ENCODE measurements around the gene ROCK2. TPM values are rescaled to one million over a fixed set of nuclear protein-coding genes. Genes with fewer than 3 reads are reported as not detected.

The ROCK2 gene
- total and polyA plus RNA-seq, 4 donors: 5.3 to 31.0 (median 12.2) TPM

- no peak overlapping the region for H3K27ac ChIP-seq (ENCODE audit: low read depth in 1 of 2, low read length in 2 of 2)
- no peaks in the 10 kb centered on the region for H3K9me3 ChIP-seq (ENCODE audit: control insufficient read depth in 4 of 4, low read length in 3 of 4)
- H3K27me3 ChIP-seq (ENCODE audit: control insufficient read depth in 4 of 4, insufficient read depth in 4 of 4, low read length in 3 of 4): no peaks in the 10 kb centered on the region
- no peak overlapping the region for H3K9ac ChIP-seq (ENCODE audit: low read depth in 1 of 2, low read length in 2 of 2)
- H3K4me1 ChIP-seq (ENCODE audit: control insufficient read depth in 4 of 4, insufficient read depth in 4 of 4, low read length in 3 of 4): peaks cover 0 to 1% (median 0%) of the 10 kb centered on the region in 4 donors
- H3K4me3 ChIP-seq (ENCODE audit: low read depth in 1 of 3, low read length in 3 of 3): no peak overlapping the region
- no peak for DNase-seq (ENCODE audit: low spot score)
- H3K36me3 ChIP-seq (ENCODE audit: control insufficient read depth in 4 of 4, insufficient read depth in 3 of 4, low read depth in 1 of 4, low read length in 3 of 4): peaks cover 0 to 5% (median 2%) of the 10 kb centered on the region in 4 donors
- no peak for TF ChIP-seq JUND (IDR thresholded peaks at IDR 0.05)
- TF ChIP-seq HNF4G (IDR thresholded peaks at IDR 0.05): no peak
- no peak for TF ChIP-seq YY1 (IDR thresholded peaks at IDR 0.05)
- no peak for TF ChIP-seq EGR1 (IDR thresholded peaks at IDR 0.05; ENCODE audit: low read depth in 2 of 2)
- TF ChIP-seq ZBTB33 (IDR thresholded peaks at IDR 0.05): no peak
- TF ChIP-seq ATF3 (IDR thresholded peaks at IDR 0.05): no peak
Measured at GRCh38 chr2:11278219-11278618, 66.2 kb downstream of the ROCK2 start.

- 90% methylated on average over 6 of the region's 6 CpGs for WGBS
- TF ChIP-seq CTCF (IDR thresholded peaks at IDR 0.05; ENCODE audit: low read depth, low read length, missing input control): no peak
- TF ChIP-seq FOXA1 (IDR thresholded peaks at IDR 0.05): no peak
- TF ChIP-seq RAD21 (IDR thresholded peaks at IDR 0.05): no peak
- no peak for TF ChIP-seq GABPA (IDR thresholded peaks at IDR 0.05 in 1 of 2, conservative IDR thresholded peaks at IDR 0.05 in 1 of 2)
- Histone ChIP-seq H3K4me3 (ENCODE audit: low read depth in 1 of 3, low read length in 3 of 3) (no peak overlapping the region), H3K9ac (ENCODE audit: low read depth in 1 of 2, low read length in 2 of 2) (no peak overlapping the region), H3K4me1 (ENCODE audit: control insufficient read depth in 4 of 4, insufficient read depth in 4 of 4, low read length in 3 of 4) (peaks cover 0 to 3% (median 0%) of the 10 kb centered on the region in 4 donors), H3K36me3 (ENCODE audit: control insufficient read depth in 4 of 4, insufficient read depth in 3 of 4, low read depth in 1 of 4, low read length in 3 of 4) (peaks cover 0 to 5% (median 2%) of the 10 kb centered on the region in 4 donors), H3K27ac (ENCODE audit: low read depth in 1 of 2, low read length in 2 of 2) (no peak overlapping the region), H3K9me3 (ENCODE audit: control insufficient read depth in 4 of 4, low read length in 3 of 4) (no peaks in the 10 kb centered on the region), H3K27me3 (ENCODE audit: control insufficient read depth in 4 of 4, insufficient read depth in 4 of 4, low read length in 3 of 4) (no peaks in the 10 kb centered on the region)
- DNase-seq (ENCODE audit: low spot score): no peak
Measured at GRCh38 chr2:11275910-11276309, 68.5 kb downstream of the ROCK2 start.

- H3K9ac ChIP-seq (ENCODE audit: low read depth in 1 of 2, low read length in 2 of 2): no peak overlapping the region
Measured at GRCh38 chr2:11270891-11271290, 73.5 kb downstream of the ROCK2 start.

More at GRCh38 chr2:11270891-11271290, 73.5 kb downstream of the ROCK2 start:
- Histone ChIP-seq H3K36me3 (ENCODE audit: control insufficient read depth in 4 of 4, insufficient read depth in 3 of 4, low read depth in 1 of 4, low read length in 3 of 4) (peaks cover 0 to 2% (median under 1%) of the 10 kb centered on the region in 4 donors), H3K9me3 (ENCODE audit: control insufficient read depth in 4 of 4, low read length in 3 of 4) (no peaks in the 10 kb centered on the region), H3K4me1 (ENCODE audit: control insufficient read depth in 4 of 4, insufficient read depth in 4 of 4, low read length in 3 of 4) (peaks cover 0 to 3% (median 0%) of the 10 kb centered on the region in 4 donors), H3K27ac (ENCODE audit: low read depth in 1 of 2, low read length in 2 of 2) (no peak overlapping the region), H3K4me3 (ENCODE audit: low read depth in 1 of 3, low read length in 3 of 3) (no peak overlapping the region), H3K27me3 (ENCODE audit: control insufficient read depth in 4 of 4, insufficient read depth in 4 of 4, low read length in 3 of 4) (no peaks in the 10 kb centered on the region)
- no peak for TF ChIP-seq EGR1 (IDR thresholded peaks at IDR 0.05; ENCODE audit: low read depth in 2 of 2)
- no peak for TF ChIP-seq SP1 (IDR thresholded peaks at IDR 0.05)
- TF ChIP-seq HNF4A (conservative IDR thresholded peaks at IDR 0.05): no peak
- no peak for TF ChIP-seq MAX (IDR thresholded peaks at IDR 0.05)
- TF ChIP-seq RAD21 (IDR thresholded peaks at IDR 0.05): no peak
- TF ChIP-seq HNF4G (IDR thresholded peaks at IDR 0.05): no peak
- TF ChIP-seq CTCF (IDR thresholded peaks at IDR 0.05; ENCODE audit: low read depth, low read length, missing input control): no peak
- no peak for TF ChIP-seq FOXA2 (IDR thresholded peaks at IDR 0.05)
- no peak for DNase-seq (ENCODE audit: low spot score)
- WGBS: 94% methylated on average over 2 of the region's 2 CpGs
